ENCODE measurements around the gene CLIP2. TPM values are rescaled to one million over a fixed set of nuclear protein-coding genes. Genes with fewer than 3 reads are reported as not detected.
"Not testable (repeated sequence)": the region's sequence is repeated elsewhere in the genome, so short reads cannot be mapped to it uniquely, and the experiment has no call there.

CLIP2 gene
- total RNA-seq, 4 donors from 2014 or later = 9.6 to 23.3 (median 16.4) TPM

DNA sequence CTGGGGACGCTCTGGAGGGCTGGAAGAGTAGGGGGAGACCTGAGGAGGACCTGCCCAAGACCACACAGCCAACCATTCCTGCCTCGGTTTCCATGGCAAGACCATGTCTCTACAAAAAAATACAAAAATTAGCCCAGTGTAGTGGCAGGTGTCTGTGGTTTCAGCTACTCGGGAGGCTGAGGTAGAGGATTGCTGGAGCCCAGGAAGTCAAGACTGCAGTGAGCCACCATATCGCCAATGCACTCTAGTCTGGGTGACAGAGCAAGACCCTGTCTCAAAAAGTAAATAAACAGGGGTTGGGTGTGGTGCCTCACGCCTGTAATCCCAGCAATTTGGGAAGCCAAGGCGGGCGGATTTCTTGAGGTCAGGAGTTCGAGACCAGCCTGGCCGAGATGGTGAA is 48.7 kb downstream of the CLIP2 start:
- no peak for ATAC-seq (ENCODE audit: low FRiP score)
- DNase-seq (ENCODE audit: low spot score) = no peak
- TF ChIP-seq, protein P1, sequence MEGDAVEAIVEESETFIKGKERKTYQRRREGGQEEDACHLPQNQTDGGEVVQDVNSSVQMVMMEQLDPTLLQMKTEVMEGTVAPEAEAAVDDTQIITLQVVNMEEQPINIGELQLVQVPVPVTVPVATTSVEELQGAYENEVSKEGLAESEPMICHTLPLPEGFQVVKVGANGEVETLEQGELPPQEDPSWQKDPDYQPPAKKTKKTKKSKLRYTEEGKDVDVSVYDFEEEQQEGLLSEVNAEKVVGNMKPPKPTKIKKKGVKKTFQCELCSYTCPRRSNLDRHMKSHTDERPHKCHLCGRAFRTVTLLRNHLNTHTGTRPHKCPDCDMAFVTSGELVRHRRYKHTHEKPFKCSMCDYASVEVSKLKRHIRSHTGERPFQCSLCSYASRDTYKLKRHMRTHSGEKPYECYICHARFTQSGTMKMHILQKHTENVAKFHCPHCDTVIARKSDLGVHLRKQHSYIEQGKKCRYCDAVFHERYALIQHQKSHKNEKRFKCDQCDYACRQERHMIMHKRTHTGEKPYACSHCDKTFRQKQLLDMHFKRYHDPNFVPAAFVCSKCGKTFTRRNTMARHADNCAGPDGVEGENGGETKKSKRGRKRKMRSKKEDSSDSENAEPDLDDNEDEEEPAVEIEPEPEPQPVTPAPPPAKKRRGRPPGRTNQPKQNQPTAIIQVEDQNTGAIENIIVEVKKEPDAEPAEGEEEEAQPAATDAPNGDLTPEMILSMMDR (IDR thresholded peaks at IDR 0.05) = no peak

DNA sequence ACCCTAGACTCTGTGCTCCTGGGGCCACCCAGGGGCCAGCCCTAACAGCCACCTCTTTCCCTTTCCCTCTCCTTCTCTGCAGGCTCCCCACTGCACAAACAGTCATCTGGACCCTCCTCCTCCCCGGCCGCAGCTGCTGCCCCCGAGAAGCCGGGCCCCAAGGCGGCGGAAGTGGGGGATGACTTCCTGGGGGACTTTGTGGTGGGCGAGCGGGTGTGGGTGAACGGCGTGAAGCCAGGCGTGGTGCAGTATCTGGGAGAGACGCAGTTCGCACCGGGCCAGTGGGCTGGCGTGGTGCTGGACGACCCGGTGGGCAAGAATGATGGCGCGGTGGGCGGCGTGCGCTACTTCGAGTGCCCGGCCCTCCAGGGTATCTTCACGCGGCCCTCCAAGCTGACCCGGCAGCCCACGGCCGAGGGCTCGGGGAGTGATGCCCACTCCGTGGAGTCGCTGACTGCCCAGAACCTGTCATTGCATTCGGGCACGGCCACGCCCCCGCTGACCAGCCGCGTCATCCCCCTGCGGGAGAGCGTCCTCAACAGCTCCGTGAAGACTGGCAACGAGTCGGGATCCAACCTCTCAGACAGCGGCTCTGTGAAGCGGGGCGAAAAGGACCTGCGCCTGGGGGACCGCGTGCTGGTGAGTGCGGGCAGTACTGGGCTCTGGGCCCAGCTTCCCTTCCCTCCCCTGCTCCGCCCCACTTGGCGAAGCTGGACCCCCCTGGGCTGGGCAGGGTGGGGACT is 49.3 kb downstream of the CLIP2 start:
- TF ChIP-seq, protein P1 (IDR thresholded peaks at IDR 0.05) = no peak
- DNase-seq (ENCODE audit: low spot score) (no peak), ATAC-seq (ENCODE audit: low FRiP score) (no peak)

DNA sequence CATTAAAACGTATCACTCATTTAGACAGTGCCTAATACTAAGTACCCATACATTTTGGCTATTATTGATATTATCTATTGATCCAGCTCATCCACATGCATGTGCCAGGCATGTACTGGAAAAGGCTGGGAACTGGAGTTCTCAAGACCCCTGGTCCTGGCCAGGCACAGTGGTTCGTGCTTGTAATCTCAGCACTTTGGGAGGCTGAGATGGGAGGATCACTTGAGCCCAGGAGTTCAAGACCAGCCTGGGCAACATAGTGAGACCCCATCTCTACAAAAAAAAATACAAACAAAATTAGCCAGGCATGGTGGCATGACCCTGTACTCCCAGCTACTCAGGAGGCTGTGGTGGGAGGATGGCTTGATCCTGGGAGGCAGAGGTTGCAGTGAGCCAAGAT is 50.4 kb downstream of the CLIP2 start:
- DNase-seq (ENCODE audit: low spot score); ATAC-seq (ENCODE audit: low FRiP score): not testable (repeated sequence)

DNA sequence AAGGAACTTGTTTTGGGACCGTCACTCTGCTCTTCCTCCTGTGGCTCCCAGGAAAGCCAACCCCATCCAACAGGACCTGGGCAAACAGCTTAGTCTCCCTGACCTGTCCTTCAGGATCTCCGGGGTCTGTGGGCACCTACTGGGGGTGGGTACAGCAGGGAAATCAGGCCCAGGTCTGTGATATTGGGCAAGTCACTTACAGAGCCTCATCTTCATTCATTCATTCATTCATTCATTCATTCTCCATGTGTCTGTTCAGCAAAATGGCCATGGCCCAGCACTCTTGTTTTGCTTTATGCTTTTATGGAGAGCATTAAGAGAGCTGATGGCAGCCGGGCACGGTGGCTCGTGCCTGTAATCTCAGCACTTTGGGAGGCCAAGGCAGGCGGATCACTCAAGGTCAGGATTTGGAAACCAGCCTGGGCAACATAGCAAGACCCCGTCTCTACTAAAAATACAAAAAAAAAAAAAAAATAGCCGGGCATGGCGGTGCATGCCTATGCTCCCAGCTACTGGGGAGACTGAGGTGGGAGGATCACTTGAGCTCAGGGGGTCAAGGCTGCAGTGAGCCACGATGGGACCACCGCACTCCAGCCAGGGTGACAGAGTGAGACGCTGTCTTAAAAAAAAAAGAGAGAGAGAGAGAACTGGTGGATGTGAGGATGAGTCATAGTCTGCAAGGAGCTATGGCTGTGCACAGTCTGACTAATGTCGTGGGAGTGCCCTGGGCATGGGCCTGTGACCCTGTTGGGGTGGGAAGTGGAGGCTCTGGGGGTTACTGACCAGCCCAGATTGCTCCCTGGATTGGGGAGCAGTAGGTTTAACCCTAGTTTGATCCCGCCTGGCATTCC is 54.3 kb downstream of the CLIP2 start:
- no peak for DNase-seq (ENCODE audit: low spot score)
- TF ChIP-seq, protein P1 (IDR thresholded peaks at IDR 0.05) = no peak
- ATAC-seq (ENCODE audit: low FRiP score) = no peak

DNA sequence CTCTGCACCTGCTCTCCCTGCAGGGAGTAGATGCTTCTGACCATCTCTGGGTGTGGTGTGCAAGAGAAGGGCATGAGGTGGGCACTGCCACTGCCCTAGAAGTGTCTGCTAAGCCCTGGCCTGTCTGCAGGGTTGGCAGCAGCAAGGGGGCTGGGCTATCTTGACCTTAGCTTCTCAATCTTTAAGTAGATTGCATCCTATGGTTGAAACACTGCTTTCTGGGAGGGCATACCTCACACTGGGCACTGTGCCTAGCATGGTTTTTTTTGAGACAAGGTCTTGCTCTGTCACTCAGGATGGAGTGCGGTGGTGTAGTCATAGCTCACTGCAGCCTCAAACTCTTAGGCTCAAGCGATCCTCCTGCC is 54.9 kb downstream of the CLIP2 start:
- TF ChIP-seq, protein P1 (IDR thresholded peaks at IDR 0.05) = no peak
- ATAC-seq (ENCODE audit: low FRiP score) (no peak), DNase-seq (ENCODE audit: low spot score) (no peak)

DNA sequence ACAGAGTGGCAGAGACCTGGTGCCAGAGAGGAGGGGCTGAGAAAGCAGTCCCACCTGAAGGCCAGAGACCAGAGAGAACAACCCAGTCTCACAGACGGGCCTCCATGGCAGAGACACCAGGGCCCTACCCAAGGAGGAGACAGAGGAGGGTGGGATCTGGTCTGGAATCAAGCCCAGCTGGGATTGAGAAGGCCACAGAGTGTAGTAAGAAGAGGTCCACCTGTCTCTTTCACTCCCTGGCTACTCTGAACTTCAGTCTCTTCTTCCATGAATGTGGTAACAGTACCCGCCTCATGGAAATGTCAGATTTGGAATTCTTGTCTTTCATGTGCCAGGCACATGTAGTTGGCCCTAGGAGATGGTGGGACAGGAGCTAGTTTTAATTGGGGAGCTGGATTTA is 55.6 kb downstream of the CLIP2 start:
- DNase-seq (ENCODE audit: low spot score) (no peak), ATAC-seq (ENCODE audit: low FRiP score) (no peak)
- TF ChIP-seq, protein P1 (IDR thresholded peaks at IDR 0.05) = no peak

DNA sequence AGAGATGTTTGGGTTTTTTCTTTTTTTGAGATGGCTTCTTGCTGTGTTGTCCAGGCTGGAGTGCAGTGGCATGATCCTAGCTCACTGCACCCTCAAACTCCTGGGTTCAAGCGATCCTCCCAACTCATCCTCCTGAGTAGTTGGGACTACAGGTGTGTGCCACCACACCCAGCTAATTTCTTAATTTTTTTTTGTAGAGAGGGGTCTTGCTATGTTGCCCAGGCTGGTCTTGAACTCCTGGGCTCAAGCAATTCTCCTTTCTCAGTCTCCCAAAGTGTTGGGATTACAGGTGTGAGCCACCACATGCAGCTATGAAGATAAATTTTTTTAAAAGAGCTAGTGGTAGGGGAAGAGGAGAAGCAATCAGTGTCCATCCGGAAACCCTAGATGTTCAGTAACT is 56.8 kb downstream of the CLIP2 start:
- TF ChIP-seq, protein P1 (IDR thresholded peaks at IDR 0.05) = no peak
- ATAC-seq (ENCODE audit: low FRiP score) (no peak), DNase-seq (ENCODE audit: low spot score) (no peak)

All from omental fat pad (tissue), 4 donors.